PC-9 (cell line): ENCODE data around the gene PRKCH. TPM values are rescaled to one million over a fixed set of nuclear protein-coding genes. Genes with fewer than 3 reads are reported as not detected.

Source experiments
- BruUV-seq: library from RNA; stranded (reverse); fragments of 400-500 nt; replicated peaks from 2 replicates; lab custom pipeline; 2021; lab: Mats Ljungman, UMichigan
- CTCF ChIA-PET: fragments of 300-600 bp; sonication (Branson Sonifier 250); formaldehyde crosslinking; loops from one replicate; lab custom pipeline; 2022; ENCODE audit warnings: antibody characterized with exemption; lab: Charles Lee
- POLR2A ChIA-PET: fragments of 300-600 bp; sonication (Branson Sonifier 250); formaldehyde crosslinking; loops from one replicate; lab custom pipeline; 2022; ENCODE audit warnings: antibody characterized with exemption; ENCODE audit not compliant: unreplicated experiment; lab: Charles Lee
- DNase-seq, 2 experiments: peaks; one replicate each; pipeline versions ENCODE4 v3.0.0 to v3.0.0-alpha.2; 2015 to 2022; ENCODE audit warnings: mixed read lengths in 1 of 2
- H2AFZ ChIP-seq: fragments of 200-600 bp; sonication (generic); 2 replicates; pipeline ENCODE4 v1.8.1; 2017; ENCODE audit warnings: antibody characterized with exemption
- H3F3A ChIP-seq: fragments of 200-600 bp; sonication (generic); 2 replicates; pipeline ENCODE4 v1.8.1; 2017; ENCODE audit warnings: antibody characterized with exemption, mild to moderate bottlenecking, low read depth; ENCODE audit not compliant: insufficient read depth
- H3K27ac ChIP-seq: fragments of 200-600 bp; sonication (generic); 2 replicates; pipeline ENCODE4 v1.6.1; 2016; ENCODE audit warnings: mixed run types
- H3K27me3 ChIP-seq: fragments of 200-600 bp; sonication (generic); 2 replicates; pipeline ENCODE4 v1.6.1; 2016; ENCODE audit warnings: low read depth, mixed run types; ENCODE audit not compliant: insufficient read depth
- H3K36me3 ChIP-seq: fragments of 200-600 bp; sonication (generic); 2 replicates; pipeline ENCODE4 v1.6.1; 2016; ENCODE audit warnings: low read depth, mixed run types
- H3K4me1 ChIP-seq: fragments of 200-600 bp; sonication (generic); replicated peaks from 2 replicates; pipeline ENCODE4 v1.6.1; 2016; ENCODE audit warnings: mixed run types; ENCODE audit not compliant: insufficient read depth
- H3K4me2 ChIP-seq: fragments of 200-600 bp; sonication (generic); 2 replicates; pipeline ENCODE4 v1.6.1; 2017; ENCODE audit warnings: mixed run types
- H3K4me3 ChIP-seq: fragments of 200-600 bp; sonication (generic); 2 replicates; pipeline ENCODE4 v1.6.1; 2016; ENCODE audit warnings: mixed run types
- H3K79me2 ChIP-seq: fragments of 200-600 bp; sonication (generic); 2 replicates; pipeline ENCODE4 v1.6.1; 2017; ENCODE audit warnings: low read depth, mixed run types
- H3K9me2 ChIP-seq: fragments of 200-600 bp; sonication (generic); 2 replicates; pipeline ENCODE4 v1.8.1; 2017; ENCODE audit warnings: mild to moderate bottlenecking; ENCODE audit not compliant: insufficient read depth
- H3K9me3 ChIP-seq: fragments of 200-600 bp; sonication (generic); 2 replicates; pipeline ENCODE4 v1.8.1; 2016; ENCODE audit warnings: low read depth; ENCODE audit not compliant: insufficient read depth
- H4K20me1 ChIP-seq: fragments of 200-600 bp; sonication (generic); 2 replicates; pipeline ENCODE4 v1.8.1; 2017; ENCODE audit not compliant: insufficient read depth
- CTCF ChIP-seq: fragments of 200-600 bp; sonication (generic); conservative IDR thresholded peaks from 2 replicates; pipeline ENCODE4 v1.6.1; 2017; ENCODE audit warnings: mixed run types, antibody characterized with exemption, mild to moderate bottlenecking, moderate library complexity
- EZH2 ChIP-seq: fragments of 200-600 bp; sonication (generic); IDR thresholded peaks from 2 replicates; pipeline ENCODE4 v1.8.0; 2017; ENCODE audit warnings: antibody characterized with exemption, low read depth
- intact Hi-C: fragments of 100-400 bp; cut with micrococcal nuclease; formaldehyde crosslinking; loops from one replicate; pipeline ENCODE4 v1.10.0; 2022; ENCODE audit not compliant: unreplicated experiment
- total RNA-seq: library from RNA; stranded (reverse); gene quantifications from 2 replicates; pipeline ENCODE4 v1.2.3, GENCODE V29; 2021

Gene PRKCH
- total RNA-seq, 1 experiment from 2014 or later, result 32.4 TPM

GRCh38 chr14:61480704-61481285 is 159.4 kb downstream of the PRKCH start:
- intact Hi-C loops, result no loop called here
- H3F3A ChIP-seq, result peaks cover 71% of the 10 kb centered on the region
- ChIA-PET CTCF (interaction anchor here (0.5 kb wide), 1 partner anchor 733 kb away, joined by 5 read pairs; no protein-coding TSS in a partner anchor), POLR2A (interaction anchor here (0.6 to 0.9 kb wide), 5 partner anchors 26 to 281 kb away, joined by 3 to 8 read pairs (median 4); partner anchors contain the start of gene SNAPC1)
- no TSS peak for BruUV-seq
- H3K4me2 ChIP-seq, result peak overlapping the region; percentile 66
- no peaks in the 10 kb centered on the region for H4K20me1 ChIP-seq
- H3K9me3 ChIP-seq, result no peaks in the 10 kb centered on the region
- H3K9me2 ChIP-seq, result no peaks in the 10 kb centered on the region
- no peaks in the 10 kb centered on the region for H3K27me3 ChIP-seq
- H3K36me3 ChIP-seq, result 0 out of 2 replicates have a peak, but pooled peaks cover under 1% of the 10 kb centered on the region
- peaks cover 49% of the 10 kb centered on the region; the same call in 1 of the 2 replicates for H3K79me2 ChIP-seq
- H3K4me1 ChIP-seq, result peaks cover 95% of the 10 kb centered on the region
- H3K4me3 ChIP-seq, result no peak overlapping the region
- TF ChIP-seq EZH2 (no peak), CTCF (no peak)
- no peak for DNase-seq
- H2AFZ ChIP-seq, result no peak overlapping the region
- peak overlapping the region; percentile 94 for H3K27ac ChIP-seq

DNA sequence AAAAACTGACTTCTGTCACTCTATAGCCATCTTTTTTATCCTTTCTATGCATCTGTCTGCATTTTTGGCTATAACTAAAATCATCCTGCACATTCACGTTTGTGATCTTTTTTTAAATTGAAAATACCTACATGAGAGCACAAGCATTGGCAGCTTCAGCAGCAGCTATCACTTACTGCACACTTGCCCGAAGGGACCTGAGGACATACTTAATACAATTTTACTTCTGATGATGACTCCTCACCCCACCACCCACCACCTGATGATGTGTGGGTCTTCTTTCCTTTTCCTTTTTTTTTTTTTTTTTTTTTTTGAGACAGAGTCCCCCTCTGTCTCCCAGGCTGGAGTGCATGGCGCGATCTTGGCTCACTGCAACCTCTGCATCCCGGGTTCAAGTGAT is 160.3 kb downstream of the PRKCH start:
- no peaks in the 10 kb centered on the region for H3K27me3 ChIP-seq
- H3K4me3 ChIP-seq, result no peak overlapping the region
- DNase-seq, result no peak
- no peak overlapping the region for H3K4me2 ChIP-seq
- H3K79me2 ChIP-seq, result peaks cover 44% of the 10 kb centered on the region; the same call in 1 of the 2 replicates
- H3F3A ChIP-seq, result peaks cover 66% of the 10 kb centered on the region
- no peaks in the 10 kb centered on the region for H3K9me3 ChIP-seq
- POLR2A ChIA-PET, result no interaction called here
- peaks cover 90% of the 10 kb centered on the region for H3K4me1 ChIP-seq
- TF ChIP-seq CTCF, result no peak
- TF ChIP-seq EZH2, result no peak
- CTCF ChIA-PET, result interaction anchor here (0.7 kb wide), 1 partner anchor 203 kb away, joined by 14 read pairs; no protein-coding TSS in a partner anchor
- H2AFZ ChIP-seq, result no peak overlapping the region
- H3K27ac ChIP-seq, result peak overlapping the region; percentile 94
- intact Hi-C loops, result no loop called here
- H3K36me3 ChIP-seq, result 0 out of 2 replicates have a peak, but pooled peaks cover 6% of the 10 kb centered on the region
- no peaks in the 10 kb centered on the region for H3K9me2 ChIP-seq
- no TSS peak for BruUV-seq
- H4K20me1 ChIP-seq, result no peaks in the 10 kb centered on the region

DNA sequence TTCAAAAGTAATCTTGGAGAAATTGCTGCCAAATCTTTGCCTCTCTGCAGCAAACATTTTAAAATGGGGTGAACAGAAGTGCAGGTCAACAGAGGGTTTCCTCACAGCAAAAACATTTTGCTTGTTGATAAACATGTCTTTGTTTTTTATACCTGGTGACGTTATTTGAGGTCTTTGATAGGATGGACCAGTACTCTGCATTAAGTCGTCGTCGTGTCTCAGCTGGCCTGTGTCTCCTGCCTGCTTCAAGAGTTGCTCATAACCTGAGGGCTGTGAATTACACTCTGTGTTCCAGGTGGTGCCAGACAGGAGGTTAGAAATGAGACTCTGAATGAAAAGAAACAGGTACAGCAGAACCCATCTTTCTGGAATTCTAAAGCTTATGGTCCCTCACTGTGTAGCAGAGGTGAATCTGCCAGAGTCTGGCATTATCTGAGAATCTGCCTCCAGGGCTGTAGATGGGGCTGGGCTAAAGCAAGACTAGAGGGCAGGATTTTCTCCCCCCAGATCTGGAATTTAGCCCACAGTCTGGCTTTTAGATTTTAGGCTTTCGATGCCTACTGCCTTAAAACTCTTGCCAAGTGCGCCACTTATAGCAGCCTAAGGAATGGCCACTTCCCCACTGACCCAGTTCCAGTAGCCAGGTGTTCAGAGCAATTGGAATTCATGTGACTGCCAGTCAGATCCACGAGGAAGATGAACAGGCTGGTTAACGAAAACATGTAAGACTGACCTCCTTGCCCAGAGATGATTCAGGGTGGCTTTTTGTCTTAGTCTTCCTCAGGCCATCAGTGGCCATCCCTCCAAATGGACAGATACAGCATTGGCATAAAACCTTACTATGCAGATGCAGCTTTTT is 161.2 kb downstream of the PRKCH start:
- TF ChIP-seq CTCF (no peak), EZH2 (no peak)
- CTCF ChIA-PET, result interaction anchor here (0.7 kb wide), 1 partner anchor 202 kb away, joined by 14 read pairs; no protein-coding TSS in a partner anchor
- peaks cover 82% of the 10 kb centered on the region for H3K4me1 ChIP-seq
- peaks cover 62% of the 10 kb centered on the region for H3F3A ChIP-seq
- peaks cover 37% of the 10 kb centered on the region; the same call in 1 of the 2 replicates for H3K79me2 ChIP-seq
- BruUV-seq, result no TSS peak
- H2AFZ ChIP-seq, result no peak overlapping the region
- intact Hi-C loops, result no loop called here
- H3K36me3 ChIP-seq, result 0 out of 2 replicates have a peak, but pooled peaks cover 6% of the 10 kb centered on the region
- H3K4me3 ChIP-seq, result no peak overlapping the region
- no peak overlapping the region for H3K4me2 ChIP-seq
- DNase-seq, result no peak
- no peaks in the 10 kb centered on the region for H4K20me1 ChIP-seq
- H3K27ac ChIP-seq, result peak overlapping the region; percentile 1; the same call in 1 of the 2 replicates
- POLR2A ChIA-PET, result no interaction called here
- H3K27me3 ChIP-seq, result no peaks in the 10 kb centered on the region
- no peaks in the 10 kb centered on the region for H3K9me3 ChIP-seq
- no peaks in the 10 kb centered on the region for H3K9me2 ChIP-seq
